Testis (tissue), 3 donors: Measurements from ENCODE around the gene PRKAR1B. TPM values are rescaled to one million over a fixed set of nuclear protein-coding genes. Genes with fewer than 3 reads are reported as not detected.

ENCODE experiments used
- DNase-seq: peaks from one replicate; pipeline ENCODE4 v3.0.0-alpha.2; 2019
- H3K27ac ChIP-seq, 2 donors: fragments of 200-600 bp; sonication (generic); one replicate each; pipeline ENCODE4 v1.5.1; 2019
- H3K27me3 ChIP-seq: fragments of 200-600 bp; sonication (generic); one replicate; pipeline ENCODE4 v1.5.1; 2019
- H3K36me3 ChIP-seq: fragments of 200-600 bp; sonication (generic); one replicate; pipeline ENCODE4 v1.5.1; 2017; ENCODE audit warnings: low read depth; ENCODE audit errors: missing control alignments
- H3K4me1 ChIP-seq: fragments of 200-600 bp; sonication (generic); one replicate; pipeline ENCODE4 v1.5.1; 2019
- H3K4me3 ChIP-seq, 2 donors: fragments of 200-600 bp; sonication (generic); one replicate each; pipeline ENCODE4 v1.5.1; 2017 to 2019
- H3K9me3 ChIP-seq: fragments of 200-600 bp; sonication (generic); one replicate; pipeline ENCODE4 v1.5.1; 2017
- POLR2A ChIP-seq: fragments of 450-650 bp; IDR thresholded peaks from one replicate; pipeline ENCODE4 v1.6.1; 2017; ENCODE audit warnings: antibody characterized with exemption, mild to moderate bottlenecking, moderate library complexity
- WGBS, 2 donors: methylation state at CpG; one replicate each; pipeline ENCODE4 v1.1.5; 2018; 5-methylcytosine and 5-hydroxymethylcytosine counted together
- intact Hi-C: fragments of 100-400 bp; cut with DNase I; formaldehyde crosslinking; loops from one replicate; pipeline ENCODE4 v1.15.1; 2023; ENCODE audit warnings: low total_unique reads
- polyA plus RNA-seq: library from polyadenylated mRNA; stranded (reverse); fragments of 350-450 nt; fragmentation: Illumina TruSeq; extraction: RNeasy Lipid Tissue Mini Kit (QIAGEN cat#74804); gene quantifications from one replicate; pipeline ENCODE4 v1.2.3, GENCODE V29; 2014; ENCODE audit warnings: low read depth, low replicate concordance; ENCODE audit not compliant: insufficient read depth
- total RNA-seq, 2 donors: library from RNA; depleted of rRNA; stranded (reverse); fragments of >200 nt; gene quantifications; one replicate each; pipeline ENCODE4 v1.2.3, GENCODE V29; 2016
- TF ChIP-seq, protein P1 (sequence below), 3 experiments: fragments of 450-650 bp in 2 of 3; fragments of 200-600 bp in 1 of 3; sonication (generic) in 1 of 3; IDR thresholded peaks; one replicate each; pipeline ENCODE4 v1.5.1; 2016 to 2019; ENCODE audit warnings: antibody characterized with exemption in 3 of 3, mild to moderate bottlenecking in 2 of 3, moderate library complexity in 1 of 3

PRKAR1B gene
- total and polyA plus RNA-seq, 3 donors from 2014 or later, result 27.8 to 35.7 (median 31.3) TPM

DNA sequence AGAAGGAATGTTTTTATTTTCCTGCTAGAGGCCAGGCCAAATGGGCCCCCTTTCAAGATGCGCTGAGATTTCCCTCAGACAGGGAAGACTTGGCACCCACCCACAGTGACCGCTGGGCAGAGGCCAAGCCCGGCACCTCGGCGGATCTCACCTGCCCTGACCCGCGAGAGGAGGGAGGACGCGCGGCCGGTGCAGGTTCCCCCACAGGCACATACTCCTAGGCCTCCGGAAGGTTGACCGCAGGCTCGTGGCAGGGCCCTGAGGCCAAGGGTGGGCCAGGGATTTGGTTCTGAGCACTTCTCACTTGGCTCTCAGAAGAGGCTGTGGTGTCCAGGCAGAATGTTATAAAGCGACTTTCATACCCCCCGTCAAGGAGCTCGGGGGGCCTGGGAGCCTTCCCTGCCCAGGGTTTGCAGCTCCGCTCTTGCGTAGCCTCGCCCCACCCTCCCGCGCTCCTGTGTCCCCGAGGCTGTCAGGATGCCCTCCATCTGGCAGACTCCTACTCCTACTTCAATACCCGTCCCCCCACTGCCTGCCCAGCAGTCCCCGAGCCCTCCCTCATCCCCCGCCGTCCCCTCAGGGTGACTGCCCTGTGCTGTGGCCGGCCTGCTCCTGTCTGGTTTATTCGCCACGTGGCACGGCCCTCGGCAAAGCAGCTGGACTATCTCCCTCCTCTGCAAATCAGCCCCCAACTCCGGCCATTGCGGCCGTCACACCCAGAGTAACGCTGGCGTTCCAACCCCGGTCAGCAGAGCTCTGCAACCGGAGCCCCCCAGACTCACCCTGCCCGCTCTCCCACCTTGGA, 156.9 kb downstream of the PRKAR1B start:
- no peaks in the 10 kb centered on the region for H3K9me3 ChIP-seq
- TF ChIP-seq, protein P1, sequence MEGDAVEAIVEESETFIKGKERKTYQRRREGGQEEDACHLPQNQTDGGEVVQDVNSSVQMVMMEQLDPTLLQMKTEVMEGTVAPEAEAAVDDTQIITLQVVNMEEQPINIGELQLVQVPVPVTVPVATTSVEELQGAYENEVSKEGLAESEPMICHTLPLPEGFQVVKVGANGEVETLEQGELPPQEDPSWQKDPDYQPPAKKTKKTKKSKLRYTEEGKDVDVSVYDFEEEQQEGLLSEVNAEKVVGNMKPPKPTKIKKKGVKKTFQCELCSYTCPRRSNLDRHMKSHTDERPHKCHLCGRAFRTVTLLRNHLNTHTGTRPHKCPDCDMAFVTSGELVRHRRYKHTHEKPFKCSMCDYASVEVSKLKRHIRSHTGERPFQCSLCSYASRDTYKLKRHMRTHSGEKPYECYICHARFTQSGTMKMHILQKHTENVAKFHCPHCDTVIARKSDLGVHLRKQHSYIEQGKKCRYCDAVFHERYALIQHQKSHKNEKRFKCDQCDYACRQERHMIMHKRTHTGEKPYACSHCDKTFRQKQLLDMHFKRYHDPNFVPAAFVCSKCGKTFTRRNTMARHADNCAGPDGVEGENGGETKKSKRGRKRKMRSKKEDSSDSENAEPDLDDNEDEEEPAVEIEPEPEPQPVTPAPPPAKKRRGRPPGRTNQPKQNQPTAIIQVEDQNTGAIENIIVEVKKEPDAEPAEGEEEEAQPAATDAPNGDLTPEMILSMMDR (IDR thresholded peaks at IDR 0.05), result no peak
- TF ChIP-seq POLR2A, result no peak
- no peak for DNase-seq
- no peaks in the 10 kb centered on the region for H3K27me3 ChIP-seq
- 92 to 95% methylated on average over 22 to 40 of the region's 40 CpGs for WGBS, 2 donors
- intact Hi-C loops, result no loop called here
- no peaks in the 10 kb centered on the region for H3K36me3 ChIP-seq
- peak overlapping the region in 1 of 2 donors; percentile 36 for H3K27ac ChIP-seq
- H3K4me1 ChIP-seq, result peaks cover 24% of the 10 kb centered on the region
- no peak overlapping the region for H3K4me3 ChIP-seq

DNA sequence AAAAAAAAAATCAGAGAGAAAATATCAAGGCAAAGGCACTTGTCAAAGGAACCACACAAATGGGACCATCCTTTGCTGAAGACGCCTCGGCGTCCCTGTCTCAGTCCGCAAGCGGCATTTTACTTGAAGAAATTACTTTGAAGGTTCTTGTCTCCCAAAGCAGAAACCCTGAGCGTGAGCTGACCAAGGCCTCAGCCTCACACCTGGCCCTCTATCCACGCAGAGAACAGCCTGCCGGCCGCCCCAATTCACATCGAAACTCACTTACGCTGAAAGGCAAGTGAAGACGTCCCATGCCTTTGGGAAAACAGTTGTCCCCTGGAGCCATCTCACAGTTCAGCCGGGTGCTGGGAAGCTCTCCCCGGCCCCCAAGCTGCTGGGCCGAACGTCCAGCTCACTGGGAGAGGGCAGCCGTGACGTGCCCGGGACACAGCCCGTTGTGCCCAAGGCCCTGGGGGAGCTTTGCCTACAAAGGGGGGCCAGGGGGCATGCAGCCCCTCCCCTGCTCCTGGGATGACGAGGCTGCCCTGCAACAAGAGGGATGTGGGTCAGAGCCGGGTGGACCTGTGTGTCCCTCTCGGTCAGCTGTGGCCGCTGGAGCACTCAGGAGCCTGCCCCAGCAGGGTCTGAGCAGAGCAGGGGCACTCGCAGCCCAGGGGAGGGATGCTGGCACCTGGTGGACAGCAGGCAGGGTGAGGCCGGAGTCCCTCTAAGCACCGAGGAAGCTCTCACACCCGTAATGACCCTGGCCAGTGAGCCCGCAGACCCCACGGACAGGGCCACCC, 157.8 kb downstream of the PRKAR1B start:
- H3K4me3 ChIP-seq, result no peak overlapping the region

DNA sequence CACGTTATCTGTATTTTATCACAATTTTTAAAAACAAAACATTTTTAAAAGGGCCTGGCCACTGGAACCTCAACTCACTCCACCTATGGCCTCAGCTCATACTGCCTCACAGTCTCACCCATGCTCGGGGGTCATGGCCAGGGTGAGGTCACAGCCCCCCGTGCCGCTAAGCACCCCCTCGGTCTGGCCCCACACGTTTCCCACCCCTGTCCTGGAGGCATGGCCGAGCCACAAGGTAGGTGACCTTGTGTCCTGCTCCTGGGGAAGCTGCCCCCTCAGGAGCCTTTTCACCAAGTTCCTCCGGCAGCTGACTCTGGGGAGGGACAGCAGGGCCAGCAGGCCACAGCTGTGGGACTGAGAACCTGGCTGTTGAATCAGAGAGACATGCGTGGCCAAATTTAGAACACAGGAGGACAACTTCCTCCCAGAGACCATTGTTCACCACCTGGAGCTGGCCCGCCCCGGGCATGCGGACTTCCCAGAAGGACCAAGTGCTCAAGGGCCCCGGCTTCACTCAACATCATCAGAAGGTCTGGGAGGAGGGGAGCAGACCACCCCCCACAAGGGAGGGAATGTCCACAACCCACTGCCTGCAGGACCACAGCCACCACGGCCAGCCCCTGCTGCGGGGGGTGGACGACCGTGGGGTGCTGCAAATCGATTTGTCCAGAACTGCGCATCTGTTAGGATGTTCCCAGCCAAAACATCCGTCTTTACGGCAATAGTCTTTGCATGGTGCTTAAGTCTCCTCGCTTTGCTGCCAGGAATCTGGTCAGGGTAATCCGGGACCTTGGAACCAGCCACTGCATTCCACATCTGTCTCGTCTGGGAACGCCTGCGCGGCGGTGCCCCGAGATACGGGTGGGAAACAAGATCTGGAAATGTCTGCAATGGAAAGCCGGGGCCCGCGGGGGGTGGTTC, 158.8 kb downstream of the PRKAR1B start:
- 37 to 54% methylated on average over 21 to 33 of the region's 33 CpGs for WGBS, 2 donors
- H3K9me3 ChIP-seq, result no peaks in the 10 kb centered on the region
- H3K4me1 ChIP-seq, result peaks cover 26% of the 10 kb centered on the region
- no peaks in the 10 kb centered on the region for H3K27me3 ChIP-seq
- TF ChIP-seq, protein P1 (IDR thresholded peaks at IDR 0.05), result no peak
- TF ChIP-seq POLR2A, result no peak
- intact Hi-C loops, result no loop called here
- no peak overlapping the region for H3K4me3 ChIP-seq
- peak overlapping the region in 1 of 2 donors; percentile 38 for H3K27ac ChIP-seq
- DNase-seq, result peak; percentile 65
- H3K36me3 ChIP-seq, result no peaks in the 10 kb centered on the region

More for the DNA sequence above, 157.8 kb downstream of the PRKAR1B start:
- peak overlapping the region in 1 of 2 donors; percentile 36 for H3K27ac ChIP-seq
- no peak for DNase-seq
- intact Hi-C loops, result no loop called here
- H3K36me3 ChIP-seq, result no peaks in the 10 kb centered on the region
- H3K9me3 ChIP-seq, result no peaks in the 10 kb centered on the region
- WGBS, 2 donors, result 75 to 78% methylated on average over 12 to 30 of the region's 30 CpGs
- H3K4me1 ChIP-seq, result peaks cover 30% of the 10 kb centered on the region
- no peaks in the 10 kb centered on the region for H3K27me3 ChIP-seq
- TF ChIP-seq, protein P1 (IDR thresholded peaks at IDR 0.05), result no peak
- TF ChIP-seq POLR2A, result no peak

DNA sequence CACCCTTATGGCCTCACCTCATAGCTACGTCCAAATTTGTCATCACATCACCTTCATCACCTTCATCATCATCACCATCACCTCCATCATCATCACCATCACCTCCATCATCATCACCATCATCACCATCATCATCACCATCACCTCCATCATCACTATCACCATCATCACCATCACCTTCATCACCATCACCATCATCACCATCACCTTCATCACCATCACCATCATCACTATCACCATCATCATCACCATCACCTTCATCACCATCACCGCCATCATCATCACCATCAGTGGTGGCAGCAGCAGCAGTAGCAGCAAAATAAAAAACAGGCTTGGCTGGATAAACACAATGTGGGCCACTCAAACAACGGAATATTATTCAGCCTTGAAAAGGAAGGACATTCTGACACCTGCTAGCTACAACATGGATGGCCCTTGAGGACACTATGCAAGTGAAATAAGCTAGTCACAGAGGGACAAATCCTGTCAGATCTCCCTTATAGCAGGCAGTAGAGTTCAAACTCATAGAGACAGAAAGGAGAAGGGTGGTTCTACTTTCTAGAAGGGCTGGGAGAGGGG, 159.7 kb downstream of the PRKAR1B start:
- intact Hi-C loops, result no loop called here
- Histone ChIP-seq H3K4me3 (no peak overlapping the region), H3K27me3 (no peaks in the 10 kb centered on the region), H3K36me3 (no peaks in the 10 kb centered on the region), H3K9me3 (no peaks in the 10 kb centered on the region), H3K27ac (no peak overlapping the region), H3K4me1 (peaks cover 26% of the 10 kb centered on the region)
- TF ChIP-seq, protein P1 (IDR thresholded peaks at IDR 0.05), result no peak
- TF ChIP-seq POLR2A, result no peak
- 92 to 100% methylated on average over 2 of the region's 3 CpGs for WGBS, 2 donors
- DNase-seq, result no peak
